GM10266 (cell line): ENCODE data around the gene TBC1D24.
A peak's percentile ranks its signal among the peaks of the same experiment; 100 is the strongest.

ENCODE experiments used
- DNase-seq: peaks from one replicate; pipeline ENCODE4 v3.0.0; 2012; ENCODE audit errors: extremely low spot score
- TF ChIP-seq, protein P1 (sequence below): IDR thresholded peaks from 2 replicates; pipeline ENCODE4 v1.5.1; 2012; ENCODE audit warnings: mild to moderate bottlenecking, low read depth; ENCODE audit not compliant: control insufficient read depth, insufficient read depth; ENCODE audit errors: missing control alignments

The TBC1D24 gene

DNA sequence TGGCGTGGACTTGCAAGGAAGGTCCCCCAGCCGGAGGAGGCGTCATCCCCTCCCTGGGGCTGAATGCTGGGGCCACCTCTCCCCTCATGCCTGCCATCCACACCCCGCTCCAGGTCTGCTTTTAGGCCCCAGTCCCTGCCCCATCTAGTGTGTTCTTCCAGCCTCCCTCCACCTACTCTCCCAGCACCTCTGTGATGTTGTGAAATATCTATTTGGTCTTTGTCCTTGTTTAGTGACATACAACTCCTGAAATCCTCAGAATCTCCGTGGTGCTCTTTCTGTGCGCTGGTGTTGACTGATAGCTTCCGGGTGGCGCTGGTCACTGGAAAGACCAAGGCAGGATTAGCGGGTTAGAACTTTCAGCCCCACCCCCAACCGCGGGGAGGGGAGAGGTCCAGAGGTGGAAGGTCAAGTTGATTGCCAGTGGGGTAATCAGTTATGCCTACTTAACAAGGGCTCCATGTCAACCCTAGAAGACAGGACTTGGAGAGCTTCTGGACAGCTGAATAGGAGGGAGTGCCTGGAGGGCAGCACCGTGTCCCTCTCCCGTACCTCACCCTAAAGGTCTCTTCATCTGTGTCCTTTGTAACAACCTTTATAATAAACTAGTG lies 10.1 kb downstream of the TBC1D24 start:
- TF ChIP-seq, protein P1, sequence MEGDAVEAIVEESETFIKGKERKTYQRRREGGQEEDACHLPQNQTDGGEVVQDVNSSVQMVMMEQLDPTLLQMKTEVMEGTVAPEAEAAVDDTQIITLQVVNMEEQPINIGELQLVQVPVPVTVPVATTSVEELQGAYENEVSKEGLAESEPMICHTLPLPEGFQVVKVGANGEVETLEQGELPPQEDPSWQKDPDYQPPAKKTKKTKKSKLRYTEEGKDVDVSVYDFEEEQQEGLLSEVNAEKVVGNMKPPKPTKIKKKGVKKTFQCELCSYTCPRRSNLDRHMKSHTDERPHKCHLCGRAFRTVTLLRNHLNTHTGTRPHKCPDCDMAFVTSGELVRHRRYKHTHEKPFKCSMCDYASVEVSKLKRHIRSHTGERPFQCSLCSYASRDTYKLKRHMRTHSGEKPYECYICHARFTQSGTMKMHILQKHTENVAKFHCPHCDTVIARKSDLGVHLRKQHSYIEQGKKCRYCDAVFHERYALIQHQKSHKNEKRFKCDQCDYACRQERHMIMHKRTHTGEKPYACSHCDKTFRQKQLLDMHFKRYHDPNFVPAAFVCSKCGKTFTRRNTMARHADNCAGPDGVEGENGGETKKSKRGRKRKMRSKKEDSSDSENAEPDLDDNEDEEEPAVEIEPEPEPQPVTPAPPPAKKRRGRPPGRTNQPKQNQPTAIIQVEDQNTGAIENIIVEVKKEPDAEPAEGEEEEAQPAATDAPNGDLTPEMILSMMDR: no peak

DNA sequence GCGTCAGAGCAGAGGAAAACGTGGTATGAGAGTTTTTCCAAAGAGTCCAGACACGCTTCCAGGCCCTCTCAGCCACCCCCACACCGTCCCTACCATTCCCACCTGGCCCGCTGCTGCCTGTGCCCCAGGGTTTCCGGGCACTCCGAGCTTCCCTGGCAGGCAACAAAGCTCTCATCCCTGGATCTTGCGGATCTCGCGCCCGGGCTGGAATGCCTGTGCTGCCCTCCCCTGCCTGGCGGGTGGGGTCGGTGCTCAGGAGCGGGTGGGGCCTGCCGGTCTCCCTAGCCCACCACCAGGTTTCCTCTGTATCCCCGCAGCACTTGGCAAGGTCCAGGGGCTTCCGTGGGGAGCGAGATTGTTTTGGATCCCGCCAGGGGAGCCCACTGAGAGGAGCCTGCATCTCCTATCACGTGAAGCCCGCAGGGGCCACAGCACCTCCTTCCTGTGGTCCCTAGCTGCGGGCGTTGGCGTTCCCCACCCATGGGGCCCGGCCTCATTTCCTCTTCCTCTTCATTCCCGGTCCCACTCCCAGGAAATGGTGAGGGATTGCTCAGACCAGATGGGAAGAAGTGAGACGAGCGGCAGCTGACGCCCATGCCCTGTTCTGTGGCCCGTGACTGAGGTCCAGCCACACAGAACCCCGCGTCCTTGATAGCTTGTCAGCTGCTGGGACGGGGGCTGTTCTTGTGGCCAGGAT lies 11.0 kb downstream of the TBC1D24 start:
- DNase-seq: no peak
- TF ChIP-seq, protein P1: no peak

More for the DNA sequence above, 10.1 kb downstream of the TBC1D24 start:
- no peak for DNase-seq

DNA sequence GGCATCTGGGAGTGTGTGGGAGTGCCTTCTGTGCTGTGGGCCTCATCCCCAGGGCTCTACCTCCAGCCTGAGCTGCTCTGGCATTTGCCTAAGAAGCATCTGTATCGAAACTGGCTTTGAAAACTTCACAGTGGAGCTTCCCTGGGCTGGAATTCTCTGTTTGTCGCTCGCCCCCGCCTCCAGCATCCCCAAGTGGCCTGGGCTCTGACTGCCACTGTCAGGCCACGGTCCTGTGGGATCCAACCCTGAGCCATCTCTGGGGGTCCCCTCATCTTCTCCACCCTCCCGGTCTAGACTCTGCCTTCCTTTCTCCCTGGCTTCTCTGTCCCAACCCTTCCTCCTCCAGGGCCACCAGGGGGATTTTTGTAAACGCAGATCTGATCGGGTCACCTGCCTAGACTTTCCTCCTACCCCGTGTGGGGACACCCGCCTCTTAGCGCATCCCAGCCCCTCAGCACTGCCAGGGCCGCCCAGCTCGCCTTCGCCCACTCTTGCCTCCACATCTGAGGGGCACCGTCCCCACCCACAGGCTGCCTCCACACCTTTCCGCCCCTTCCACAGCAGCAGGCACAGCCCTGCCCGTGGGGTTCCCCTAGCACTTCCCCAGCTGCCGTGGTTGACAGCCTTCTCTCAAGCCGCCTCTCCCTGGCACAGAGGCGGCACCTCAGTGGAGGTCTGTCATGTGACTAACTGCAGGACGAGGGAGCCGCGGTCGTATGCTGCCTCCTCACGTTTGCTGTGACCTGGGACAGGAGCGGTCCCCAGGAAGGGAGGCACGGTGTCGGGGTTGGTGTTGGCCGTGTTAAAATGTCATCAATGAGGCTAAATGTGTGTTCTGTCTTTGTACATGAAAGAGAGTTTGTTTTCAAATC lies 12.0 kb downstream of the TBC1D24 start:
- TF ChIP-seq, protein P1: peak; percentile 78
- peak; percentile 86 for DNase-seq

DNA sequence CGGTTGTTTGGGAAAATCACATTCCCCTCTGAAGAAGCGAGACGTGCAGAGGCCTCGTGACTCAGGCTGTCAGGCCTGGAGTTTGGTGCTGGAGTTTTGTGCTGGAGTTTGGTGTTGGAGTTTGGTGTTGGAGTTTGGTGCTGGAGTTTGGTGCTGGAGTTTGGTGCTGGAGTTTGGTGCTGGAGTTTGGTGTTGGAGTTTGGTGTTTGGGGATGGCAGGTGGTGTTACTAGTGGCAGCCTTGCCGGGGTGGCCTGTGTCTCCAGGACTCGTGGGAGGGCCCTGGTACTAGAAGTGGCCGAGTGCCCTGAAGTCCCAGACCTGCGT lies 12.6 kb downstream of the TBC1D24 start:
- no peak for DNase-seq
- TF ChIP-seq, protein P1: no peak

DNA sequence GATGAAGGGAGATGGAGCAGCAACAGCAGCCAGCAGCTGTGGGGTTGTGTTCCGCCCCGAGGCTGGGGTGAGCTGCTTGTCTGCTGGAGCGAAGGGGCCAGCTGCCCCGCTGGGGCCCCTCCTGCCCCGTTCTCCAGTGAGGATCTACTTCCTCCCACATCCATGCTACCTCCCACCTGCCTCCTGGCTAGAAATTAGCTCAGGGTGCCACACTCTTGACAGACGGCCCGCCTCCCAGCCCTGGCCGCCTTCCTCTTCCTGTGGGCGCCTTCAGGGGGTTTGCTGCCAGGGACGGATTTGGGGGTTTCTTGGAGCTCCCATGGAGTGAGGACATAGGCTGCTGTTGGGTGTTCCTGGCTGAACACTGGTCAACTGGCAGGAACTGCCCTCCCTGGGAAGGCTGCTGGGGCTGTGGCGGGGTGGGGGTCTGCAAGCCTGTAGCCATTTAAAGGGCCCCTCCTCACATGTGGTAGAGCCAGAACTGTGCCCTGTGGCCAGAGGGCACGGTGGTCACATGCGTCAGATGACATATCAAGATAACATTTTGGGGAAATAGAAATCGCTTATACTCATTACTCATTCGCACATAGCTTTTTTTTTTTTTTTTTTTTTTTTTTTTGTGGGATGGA lies 13.1 kb downstream of the TBC1D24 start:
- TF ChIP-seq, protein P1: no peak

DNA sequence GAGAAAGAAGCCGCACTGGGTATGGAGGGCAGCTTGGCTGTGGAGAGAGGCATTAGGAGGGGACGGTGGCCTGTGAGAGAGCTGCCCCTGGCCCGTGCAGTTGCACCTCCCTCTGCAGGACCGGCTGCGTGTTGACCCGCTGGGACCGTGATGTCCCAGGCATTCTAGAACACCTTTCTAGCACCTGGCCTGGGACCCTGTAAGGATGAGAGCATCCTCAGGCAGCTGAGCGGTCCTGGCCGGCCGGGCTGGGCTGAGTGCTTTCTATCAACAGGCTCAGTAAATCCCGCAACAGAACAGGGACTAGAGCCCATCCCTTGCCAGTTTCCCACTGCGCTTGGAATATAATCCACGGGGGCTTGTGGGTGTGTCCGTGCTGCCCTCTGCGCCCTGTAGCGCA lies 14.7 kb downstream of the TBC1D24 start:
- TF ChIP-seq, protein P1: no peak
- no peak for DNase-seq

More for the DNA sequence above, 13.1 kb downstream of the TBC1D24 start:
- DNase-seq: no peak
